ENCODE measurements around the gene SNRNP35.

- TF ChIP-seq POLR2AphosphoS5 (IDR thresholded peaks at IDR 0.05; ENCODE audit: low read depth, low read length) (no peak), TAF1 (IDR thresholded peaks at IDR 0.05; ENCODE audit: borderline replicate concordance, insufficient read depth, low read length) (no peak), REST (IDR thresholded peaks at IDR 0.05; ENCODE audit: insufficient read depth in 1 of 2, low read depth in 2 of 2, low read length in 2 of 2) (no peak), SIN3A (IDR thresholded peaks at IDR 0.05; ENCODE audit: borderline replicate concordance, insufficient read depth, low read length) (no peak), FOXP2 (optimal IDR thresholded peaks at IDR 0.05; ENCODE audit: borderline replicate concordance, extremely low read depth, extremely low read length, insufficient read depth) (no peak)
Observed at GRCh38 chr12:123516216-123516780, 58.4 kb downstream of the SNRNP35 start.
